ENCODE data around the gene AGAP2.

Gene AGAP2

GRCh38 chr12:57752668-57753000, 14.1 kb upstream of the AGAP2 start:
- DNase-seq: no peak

GRCh38 chr12:57751788-57752667, 13.5 kb upstream of the AGAP2 start, which contains the start of gene CDK4:
Gene CDK4 (minus strand): TSS chr12:57752310. CDS start chr12:57751717, 593 bp downstream.
- peak; percentile 75 for DNase-seq

GRCh38 chr12:57751432-57751787, 12.9 kb upstream of the AGAP2 start:
- DNase-seq: no peak

GRCh38 chr12:57750561-57751431, 12.3 kb upstream of the AGAP2 start:
- no peak for DNase-seq

- DNase-seq: no peak
These were observed 10.5 kb upstream of the AGAP2 start for GRCh38 chr12:57749061-57749460.

GRCh38 chr12:57746025-57746424, 7.5 kb upstream of the AGAP2 start:
- no peak for DNase-seq

- DNase-seq: no peak
These were observed 6.9 kb upstream of the AGAP2 start for GRCh38 chr12:57745485-57745881.

GRCh38 chr12:57744777-57745484, 6.4 kb upstream of the AGAP2 start, which contains the start of gene TSPAN31:
Gene TSPAN31 (plus strand): TSS chr12:57745039. CDS start chr12:57745155, 116 bp downstream.
- peak; percentile 83 for DNase-seq

- DNase-seq: peak; percentile 67
These were observed 5.7 kb upstream of the AGAP2 start for GRCh38 chr12:57744194-57744776.

- no peak for DNase-seq
These were observed 5.2 kb upstream of the AGAP2 start for GRCh38 chr12:57743769-57744168.

GRCh38 chr12:57741844-57742738, 3.5 kb upstream of the AGAP2 start:
- no peak for DNase-seq

GRCh38 chr12:57741413-57741789, 2.9 kb upstream of the AGAP2 start:
- no peak for DNase-seq

- no peak for DNase-seq
These were observed 2.3 kb upstream of the AGAP2 start for GRCh38 chr12:57740656-57741412.

GRCh38 chr12:57739914-57740538, 1.5 kb upstream of the AGAP2 start:
- DNase-seq: no peak

- no peak for DNase-seq
These were observed 845 bp upstream of the AGAP2 start for GRCh38 chr12:57739387-57739786.

- no peak for DNase-seq
These were observed 778 bp downstream of the AGAP2 start for GRCh38 chr12:57737467-57738460.

GRCh38 chr12:57736741-57737466, 1.6 kb downstream of the AGAP2 start:
- no peak for DNase-seq

- no peak for DNase-seq
These were observed 2.4 kb downstream of the AGAP2 start for GRCh38 chr12:57735952-57736740.

Data from KG1 (cell line).